Activated CD4-positive, alpha-beta memory T cell treated with anti-CD3 and anti-CD28 coated beads, Interleukin-2, amount 10 ng/mL, durations not matched to agents 7 days and 5 days (primary cell): Measurements from ENCODE around the gene DHRSX. TPM values are rescaled to one million over a fixed set of nuclear protein-coding genes. Genes with fewer than 3 reads are reported as not detected.
"Not testable (repeated sequence)": the region's sequence is repeated elsewhere in the genome, so short reads cannot be mapped to it uniquely, and the experiment has no call there.

ENCODE experiments used
- CTCF ChIA-PET: fragments of 350-600 bp; sonication (Branson Sonifier 250); formaldehyde crosslinking; loops from one replicate; lab custom pipeline; 2021; ENCODE audit warnings: antibody characterized with exemption, inconsistent platforms; lab: Charles Lee
- POLR2A ChIA-PET: fragments of 350-600 bp; sonication (Branson Sonifier 250); formaldehyde crosslinking; loops from one replicate; lab custom pipeline; 2021; ENCODE audit warnings: antibody characterized with exemption; lab: Charles Lee
- DNase-seq: peaks from one replicate; pipeline ENCODE4 v3.0.0-alpha.2; 2020
- H3K27ac Mint-ChIP-seq: one replicate; pipeline ENCODE4 v1.8.0; 2021; ENCODE audit warnings: mild to moderate bottlenecking, mixed read lengths
- H3K27me3 Mint-ChIP-seq: one replicate; pipeline ENCODE4 v1.8.0; 2021; ENCODE audit warnings: mixed read lengths
- H3K36me3 Mint-ChIP-seq: one replicate; pipeline ENCODE4 v1.8.0; 2021; ENCODE audit warnings: low read depth, mixed read lengths
- H3K4me1 Mint-ChIP-seq: one replicate; pipeline ENCODE4 v1.8.0; 2021; ENCODE audit warnings: mixed read lengths
- H3K4me3 Mint-ChIP-seq: one replicate; pipeline ENCODE4 v1.8.0; 2021; ENCODE audit warnings: mild to moderate bottlenecking, mixed read lengths
- H3K9me3 Mint-ChIP-seq: one replicate; pipeline ENCODE4 v1.8.0; 2021; ENCODE audit warnings: mixed read lengths
- total RNA-seq, 2 experiments: library from RNA; stranded (reverse); gene quantifications; one replicate each; pipeline ENCODE4 v1.2.3, GENCODE V29; 2021

Gene DHRSX
- total RNA-seq, 2 experiments from 2014 or later = 21.1 to 23.7 TPM

DNA sequence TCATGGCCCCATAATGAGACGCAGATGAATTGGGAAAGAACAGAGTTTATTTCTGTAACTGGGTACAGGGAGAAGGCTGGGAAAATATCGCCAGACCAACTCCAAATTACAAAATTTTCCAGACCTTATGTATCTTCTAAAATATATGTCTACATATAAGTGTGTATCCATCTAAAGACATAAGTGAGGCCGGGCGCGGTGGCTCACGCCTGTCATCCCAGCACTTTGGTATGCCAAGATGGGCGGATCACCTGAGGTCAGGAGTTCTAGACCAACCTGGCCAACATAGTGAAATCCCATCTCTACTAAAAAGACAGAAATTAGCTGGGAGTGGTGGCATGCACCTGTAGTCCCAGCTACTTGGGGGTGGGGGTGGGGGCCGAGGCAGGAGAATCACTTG is 11.7 kb upstream of the DHRSX start:
- ChIA-PET CTCF (no interaction called here), POLR2A (no interaction called here)
- H3K27me3 Mint-ChIP-seq = peaks cover 6% of the 10 kb centered on the region
- H3K4me3 Mint-ChIP-seq = no peak overlapping the region
- DNase-seq = no peak
- H3K9me3 Mint-ChIP-seq = no peaks in the 10 kb centered on the region
- no peak overlapping the region for H3K27ac Mint-ChIP-seq
- H3K4me1 Mint-ChIP-seq = peaks cover 2% of the 10 kb centered on the region
- H3K36me3 Mint-ChIP-seq = no peaks in the 10 kb centered on the region

DNA sequence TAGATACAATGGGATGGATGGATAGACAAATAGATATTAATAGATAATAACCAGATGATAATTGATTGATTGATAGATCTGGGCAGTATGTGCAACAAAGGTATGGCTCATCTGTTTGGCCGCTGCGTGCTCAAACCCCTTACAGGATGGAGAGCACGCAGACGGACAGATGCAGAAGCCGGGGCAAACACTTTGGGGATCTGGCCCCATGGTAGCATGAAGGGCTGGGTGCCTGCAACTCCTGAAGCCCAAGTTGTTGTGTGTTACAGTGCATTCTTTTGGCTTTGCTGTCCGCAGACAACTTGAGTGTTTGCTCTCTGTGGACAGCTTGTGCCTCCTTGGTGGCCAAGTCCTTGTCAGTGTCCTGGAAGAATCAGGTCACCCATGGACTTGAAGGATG is 10.6 kb upstream of the DHRSX start:
- H3K9me3 Mint-ChIP-seq = no peaks in the 10 kb centered on the region
- POLR2A ChIA-PET = no interaction called here
- CTCF ChIA-PET = no interaction called here

DNA sequence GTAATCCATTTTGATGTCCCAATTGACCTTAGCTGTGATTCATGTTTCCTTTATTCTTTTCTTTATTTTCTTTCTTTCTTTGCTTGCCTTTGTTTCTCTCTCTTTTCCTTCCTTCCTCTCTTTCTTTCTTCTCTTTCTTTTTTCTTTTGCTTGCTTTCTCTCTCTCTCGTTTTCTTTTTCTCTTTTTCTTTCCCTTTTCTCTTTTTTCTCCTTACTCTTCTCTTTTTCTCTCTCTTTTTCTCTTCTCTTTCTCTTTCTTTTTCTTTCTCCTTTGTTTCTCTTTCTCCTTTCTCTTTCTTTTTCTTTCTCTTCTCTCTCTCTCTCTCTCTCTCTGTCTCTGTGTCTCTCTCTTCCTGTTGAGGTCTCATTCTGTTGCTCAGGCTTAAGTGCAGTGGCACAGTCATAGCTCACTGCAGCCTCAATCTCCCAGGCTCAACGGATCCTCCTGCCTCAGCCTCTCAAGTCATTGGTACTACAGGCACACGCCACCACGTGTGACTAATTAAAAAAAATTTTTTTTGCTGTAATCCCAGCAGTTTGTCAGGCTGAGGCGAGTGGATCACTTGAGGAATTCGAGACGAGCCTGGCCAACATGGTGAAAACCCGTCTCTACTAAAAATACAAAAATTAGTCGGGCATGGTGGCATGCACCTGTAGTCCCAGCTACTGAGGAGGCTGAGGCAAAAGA is 8.0 kb upstream of the DHRSX start:
- Mint-ChIP-seq H3K36me3 (no peaks in the 10 kb centered on the region), H3K9me3 (no peaks in the 10 kb centered on the region), H3K27me3 (no peaks in the 10 kb centered on the region), H3K27ac (no peak overlapping the region), H3K4me1 (peaks cover 2% of the 10 kb centered on the region), H3K4me3 (no peak overlapping the region)
- CTCF ChIA-PET = no interaction called here
- POLR2A ChIA-PET = no interaction called here
- no peak for DNase-seq

More for the DNA sequence above, 10.6 kb upstream of the DHRSX start:
- DNase-seq = no peak
- H3K4me3 Mint-ChIP-seq = no peak overlapping the region
- no peak overlapping the region for H3K27ac Mint-ChIP-seq
- peaks cover 2% of the 10 kb centered on the region for H3K4me1 Mint-ChIP-seq
- peaks cover 3% of the 10 kb centered on the region for H3K27me3 Mint-ChIP-seq
- H3K36me3 Mint-ChIP-seq = no peaks in the 10 kb centered on the region

DNA sequence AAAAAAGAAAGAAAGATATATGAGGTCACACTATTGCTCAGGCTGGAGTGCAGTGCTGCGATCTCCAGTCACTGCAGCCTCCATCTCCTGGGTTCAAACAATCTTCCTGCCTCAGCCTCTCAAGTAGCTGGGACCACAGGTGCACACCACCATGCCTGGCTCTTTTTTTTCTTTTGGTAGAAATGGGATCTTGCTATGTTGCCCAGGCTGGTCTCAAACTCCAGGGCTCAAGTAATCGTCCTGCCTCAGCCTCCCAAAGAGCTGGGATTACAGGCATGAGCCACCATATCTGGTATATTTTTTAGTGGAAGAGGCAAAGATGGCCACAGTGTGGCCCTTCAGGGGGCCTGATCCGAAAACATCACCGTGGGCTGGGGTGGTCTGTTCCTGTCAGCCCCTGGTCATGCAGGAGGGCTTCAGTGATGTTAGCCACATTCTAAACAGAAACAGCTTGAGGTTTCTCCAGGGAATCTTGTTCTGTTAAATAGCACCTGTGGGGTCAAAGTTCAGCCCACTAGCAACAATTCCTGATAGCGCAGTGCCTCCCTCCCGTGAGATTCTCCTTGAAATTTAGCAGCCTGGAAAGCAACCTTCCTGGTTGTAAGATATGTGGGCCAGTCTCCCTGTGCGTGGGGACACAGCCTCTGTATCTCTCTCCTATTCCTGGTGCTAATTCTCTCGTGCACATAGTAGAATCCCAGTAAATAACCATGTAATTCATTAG is 7.3 kb upstream of the DHRSX start:
- ChIA-PET CTCF (no interaction called here), POLR2A (no interaction called here)
- DNase-seq = no peak
- no peak overlapping the region for H3K27ac Mint-ChIP-seq
- no peaks in the 10 kb centered on the region for H3K27me3 Mint-ChIP-seq
- peaks cover 2% of the 10 kb centered on the region for H3K4me1 Mint-ChIP-seq
- no peak overlapping the region for H3K4me3 Mint-ChIP-seq
- no peaks in the 10 kb centered on the region for H3K9me3 Mint-ChIP-seq
- no peaks in the 10 kb centered on the region for H3K36me3 Mint-ChIP-seq

DNA sequence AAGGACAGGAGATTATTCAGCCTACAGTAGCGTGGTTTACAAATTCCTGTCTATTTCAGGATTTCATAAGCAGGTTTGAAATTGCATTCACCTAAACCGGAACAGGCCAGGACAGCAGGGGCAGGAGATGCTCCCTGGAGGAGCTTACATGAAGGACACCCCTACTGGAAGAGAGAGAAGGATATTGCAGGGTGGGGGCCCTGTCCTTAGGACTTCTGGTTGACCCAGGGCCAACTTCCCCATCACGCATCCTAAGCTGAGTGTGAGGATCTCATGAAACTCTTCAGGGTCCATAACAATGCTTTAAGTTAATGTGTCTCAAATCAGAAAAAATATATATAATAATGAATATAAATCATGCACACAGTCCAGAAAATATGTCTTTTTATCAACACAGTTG is 6.4 kb upstream of the DHRSX start:
- Mint-ChIP-seq H3K36me3 (no peaks in the 10 kb centered on the region), H3K4me1 (peaks cover 2% of the 10 kb centered on the region), H3K27ac (no peak overlapping the region), H3K27me3 (no peaks in the 10 kb centered on the region), H3K4me3 (no peak overlapping the region), H3K9me3 (no peaks in the 10 kb centered on the region)
- DNase-seq = no peak
- ChIA-PET CTCF (no interaction called here), POLR2A (no interaction called here)

DNA sequence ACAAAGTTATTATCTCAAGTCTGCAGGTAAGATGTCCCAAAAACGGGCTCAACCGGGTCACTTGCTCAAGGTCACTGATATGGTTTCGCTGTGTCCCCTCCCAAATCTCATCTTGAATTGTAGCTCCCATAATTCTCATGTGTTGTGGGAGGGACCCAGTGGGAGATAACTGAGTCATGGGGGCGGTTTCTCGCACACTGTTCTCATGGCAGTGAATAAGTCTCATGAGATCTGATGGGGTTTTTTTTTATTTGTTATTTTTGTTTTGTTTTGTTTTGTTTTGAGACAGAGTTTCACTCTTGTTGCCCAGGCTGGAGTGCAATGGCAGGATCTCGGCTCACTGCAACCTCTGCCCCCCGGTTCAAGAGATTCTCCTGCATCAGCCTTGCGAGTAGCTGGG is 4.6 kb upstream of the DHRSX start:
- H3K9me3 Mint-ChIP-seq, POLR2A ChIA-PET: not testable (repeated sequence)

DNA sequence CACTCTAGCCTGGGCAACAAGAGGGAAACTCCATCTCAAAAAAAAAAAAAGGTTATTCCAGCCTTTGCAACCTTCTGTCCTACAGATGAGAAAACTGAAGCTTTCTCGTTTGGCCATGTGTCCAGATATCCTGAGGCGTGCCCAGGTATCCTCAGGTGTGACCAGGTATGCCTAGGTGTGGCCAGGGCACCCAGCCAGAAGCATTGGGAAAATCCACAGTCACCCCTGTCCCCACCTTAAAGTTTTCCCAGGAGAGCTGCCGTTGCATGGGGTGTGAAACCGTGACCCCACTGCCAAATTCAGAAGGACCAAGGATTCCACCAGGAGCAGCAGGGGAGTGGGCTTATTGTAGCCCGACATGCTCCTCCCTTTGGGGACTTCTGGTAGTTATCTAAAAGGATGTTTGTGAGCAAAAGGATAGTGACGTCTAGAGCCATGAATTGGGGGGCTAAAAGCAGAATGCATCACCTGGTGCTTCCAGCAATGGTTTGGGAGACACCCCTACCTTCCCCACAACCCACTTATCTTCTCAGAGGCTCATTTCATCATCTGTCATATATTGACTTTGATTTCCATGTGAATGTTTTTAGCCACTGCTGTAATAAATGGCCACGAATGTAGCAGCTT is 4.0 kb upstream of the DHRSX start:
- H3K36me3 Mint-ChIP-seq = no peaks in the 10 kb centered on the region
- H3K9me3 Mint-ChIP-seq = no peaks in the 10 kb centered on the region
- CTCF ChIA-PET = no interaction called here
- no peak overlapping the region for H3K4me3 Mint-ChIP-seq
- no peak for DNase-seq
- H3K27ac Mint-ChIP-seq = no peak overlapping the region
- peaks cover 2% of the 10 kb centered on the region for H3K4me1 Mint-ChIP-seq
- POLR2A ChIA-PET = no interaction called here
- H3K27me3 Mint-ChIP-seq = no peaks in the 10 kb centered on the region

More for the DNA sequence above, 4.6 kb upstream of the DHRSX start:
- H3K27ac Mint-ChIP-seq, H3K36me3 Mint-ChIP-seq, H3K27me3 Mint-ChIP-seq, DNase-seq, H3K4me1 Mint-ChIP-seq, H3K4me3 Mint-ChIP-seq, CTCF ChIA-PET: not testable (repeated sequence)

DNA sequence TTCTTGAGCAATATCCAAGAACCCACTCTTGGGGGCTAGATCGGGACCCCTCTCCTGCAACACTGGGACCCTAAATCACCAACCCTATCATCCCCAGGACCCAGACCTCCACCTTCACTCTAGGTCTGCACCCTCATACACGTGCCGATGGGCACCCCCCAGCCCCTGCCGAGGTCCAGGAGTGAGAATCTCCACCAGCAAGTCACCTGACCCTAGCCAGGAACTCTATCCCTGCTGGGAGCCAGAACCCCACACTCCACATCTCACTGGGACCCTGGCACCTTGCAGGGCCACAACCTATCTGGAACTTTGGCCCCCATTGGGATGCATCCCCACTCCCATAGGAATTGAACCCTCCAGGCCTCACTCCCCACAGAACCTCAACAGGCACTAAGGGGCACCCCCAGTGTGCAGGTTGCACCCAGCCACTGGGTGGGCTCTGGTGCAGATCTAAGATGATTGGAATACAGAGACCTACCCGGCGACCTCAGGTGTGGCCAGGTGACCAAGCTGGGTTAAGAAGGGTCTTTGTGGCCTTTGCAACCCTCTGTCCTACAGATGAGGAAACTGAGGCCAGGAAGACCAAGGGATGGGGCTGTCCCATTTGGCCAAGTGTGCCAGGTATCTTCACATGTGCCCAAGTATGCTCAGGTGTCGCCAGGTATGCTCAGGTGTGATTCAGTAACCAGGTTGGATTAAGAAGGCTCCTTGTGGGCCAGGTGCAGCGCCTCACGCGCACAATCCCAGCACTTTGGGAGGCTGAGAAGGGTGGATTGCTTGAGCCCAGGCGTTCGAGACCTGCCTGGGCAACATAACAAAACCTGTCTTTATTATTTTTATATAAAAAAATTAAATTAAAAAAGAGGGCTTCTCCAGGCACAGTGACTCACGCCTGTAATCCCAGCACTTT is 3.1 kb upstream of the DHRSX start:
- Mint-ChIP-seq H3K27ac (peak overlapping the region; percentile 40), H3K27me3 (no peaks in the 10 kb centered on the region), H3K4me1 (peaks cover 11% of the 10 kb centered on the region), H3K36me3 (peaks cover under 1% of the 10 kb centered on the region), H3K4me3 (no peak overlapping the region), H3K9me3 (no peaks in the 10 kb centered on the region)
- no peak for DNase-seq
- ChIA-PET CTCF (no interaction called here), POLR2A (no interaction called here)

DNA sequence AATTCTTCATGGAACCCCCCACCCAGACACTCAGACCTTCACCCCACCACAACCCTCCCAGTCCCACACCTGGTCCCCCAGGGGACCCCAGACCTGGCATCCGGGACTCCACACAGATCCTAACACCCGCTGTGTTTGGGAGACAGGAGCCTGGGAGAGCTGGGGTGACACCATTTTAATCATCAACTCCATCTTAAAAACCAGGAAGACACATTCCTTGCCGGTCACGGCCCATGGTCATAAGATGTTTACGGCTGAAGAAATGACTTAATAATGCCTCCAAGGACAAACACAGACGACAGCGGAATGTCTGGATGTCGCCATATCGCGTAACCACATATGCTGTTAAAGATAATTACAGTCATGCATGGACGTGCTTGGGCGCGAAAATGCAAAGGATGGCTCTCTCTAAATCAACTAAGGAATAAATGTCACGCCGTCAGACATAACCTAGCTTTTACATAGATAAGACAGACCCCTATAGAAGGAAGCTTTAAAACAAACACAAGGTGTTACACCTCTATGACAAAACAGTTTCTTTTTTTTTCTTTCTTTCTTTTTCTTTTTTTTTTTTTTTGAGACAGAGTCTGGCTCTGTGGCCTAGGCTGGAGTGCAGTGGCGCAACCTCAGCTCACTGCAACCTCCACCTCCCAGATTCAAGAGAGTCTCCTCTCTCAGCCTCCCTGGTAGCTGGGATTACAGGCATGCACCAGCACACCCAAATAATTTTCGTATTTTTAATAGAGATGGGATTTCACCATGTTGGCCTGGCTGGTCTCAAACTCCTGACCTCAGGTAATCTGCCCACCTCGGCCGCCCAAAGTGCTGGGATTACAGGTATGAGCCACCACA is 2.1 kb upstream of the DHRSX start:
- Mint-ChIP-seq H3K9me3 (no peaks in the 10 kb centered on the region), H3K27ac (no peak overlapping the region), H3K36me3 (peaks cover 8% of the 10 kb centered on the region), H3K4me1 (peaks cover 18% of the 10 kb centered on the region), H3K27me3 (no peaks in the 10 kb centered on the region), H3K4me3 (peak overlapping the region; percentile 7)
- DNase-seq = no peak
- CTCF ChIA-PET = no interaction called here
- POLR2A ChIA-PET = no interaction called here

DNA sequence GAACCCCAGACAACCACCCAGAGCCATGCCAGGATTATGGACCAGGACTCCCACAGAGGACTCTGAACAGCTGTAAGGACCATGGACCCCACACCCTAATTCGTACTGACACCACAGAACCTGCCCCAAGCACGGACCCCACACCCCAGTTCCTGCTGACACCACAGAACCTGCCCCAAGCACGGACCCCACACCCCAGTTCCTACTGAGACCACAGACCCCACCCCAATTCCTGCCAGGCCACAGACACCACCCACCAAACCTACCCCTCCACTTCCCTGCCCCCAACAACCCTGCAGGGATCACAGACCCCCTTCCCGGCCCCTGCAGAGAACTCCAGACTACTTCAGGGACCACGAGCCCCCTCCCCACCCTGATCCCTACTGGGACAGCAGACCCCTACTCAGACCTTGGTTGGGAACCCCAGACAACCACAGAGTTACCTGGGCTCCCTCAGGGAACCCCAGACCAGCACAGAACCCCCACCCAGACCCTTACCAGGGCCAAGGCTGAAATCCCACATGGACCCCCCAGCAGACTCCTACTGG is 1.4 kb upstream of the DHRSX start:
- POLR2A ChIA-PET = no interaction called here

DNA sequence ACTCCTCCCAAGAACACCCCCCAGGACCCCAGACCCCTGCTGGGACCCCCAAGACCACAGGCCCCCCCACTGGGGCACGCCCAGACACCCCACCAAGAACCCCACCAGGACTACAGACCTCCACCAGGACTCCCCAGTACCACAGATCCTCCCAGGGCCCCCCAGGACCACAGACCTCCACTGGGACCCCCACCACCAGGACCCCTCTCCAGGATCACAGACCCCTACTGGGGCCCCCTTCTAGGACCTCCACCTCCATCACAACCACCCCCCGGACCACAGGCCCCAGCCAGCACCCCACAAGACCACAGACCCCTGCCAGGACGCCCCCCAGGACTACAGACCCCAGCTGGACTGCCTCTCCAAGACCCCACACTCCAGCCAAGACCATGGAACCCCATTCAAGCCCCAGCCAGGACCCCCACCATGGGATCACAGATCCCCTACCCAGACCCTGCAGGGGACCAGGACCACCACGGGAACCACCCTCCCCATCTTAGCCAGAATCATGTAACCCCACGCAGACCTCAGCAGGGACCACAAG is 855 bp upstream of the DHRSX start:
- ChIA-PET CTCF (no interaction called here), POLR2A (no interaction called here)
- H3K9me3 Mint-ChIP-seq = no peaks in the 10 kb centered on the region
- H3K36me3 Mint-ChIP-seq = peaks cover 12% of the 10 kb centered on the region
- H3K4me3 Mint-ChIP-seq = peak overlapping the region; percentile 65
- no peak for DNase-seq
- H3K27me3 Mint-ChIP-seq = no peaks in the 10 kb centered on the region
- peak overlapping the region; percentile 62 for H3K27ac Mint-ChIP-seq
- peaks cover 24% of the 10 kb centered on the region for H3K4me1 Mint-ChIP-seq

More for the DNA sequence above, 1.4 kb upstream of the DHRSX start:
- Mint-ChIP-seq H3K9me3 (no peaks in the 10 kb centered on the region), H3K27me3 (no peaks in the 10 kb centered on the region), H3K4me1 (peaks cover 24% of the 10 kb centered on the region), H3K4me3 (peak overlapping the region; percentile 65), H3K27ac (peak overlapping the region; percentile 62), H3K36me3 (peaks cover 12% of the 10 kb centered on the region)
- CTCF ChIA-PET = no interaction called here
- no peak for DNase-seq
